Measurements from ENCODE around the gene CD177. TPM values are rescaled to one million over a fixed set of nuclear protein-coding genes. Genes with fewer than 3 reads are reported as not detected.
"Not testable (repeated sequence)": the region's sequence is repeated elsewhere in the genome, so short reads cannot be mapped to it uniquely, and the experiment has no call there.

Gene CD177
- total and polyA plus RNA-seq, 7 donors = 0.14 to 91.8 (median 58.4) TPM; not detected in 3

- no peak overlapping the region for H3K4me3 ChIP-seq
- H3K9me3 ChIP-seq = no peaks in the 10 kb centered on the region
- TF ChIP-seq CTCF (IDR thresholded peaks at IDR 0.05) (no peak), POLR2A (IDR thresholded peaks at IDR 0.05) (no peak), EP300 (IDR thresholded peaks at IDR 0.05) (no peak), POLR2AphosphoS5 (IDR thresholded peaks at IDR 0.05) (no peak)
- H3K36me3 ChIP-seq = no peaks in the 10 kb centered on the region
- 26 to 72% methylated on average over 8 of the region's 8 CpGs for WGBS, 2 donors
- intact Hi-C loops (cut with DNase I) = no loop called here
- no peaks in the 10 kb centered on the region for H3K4me1 ChIP-seq
- peaks cover 0 to 9% (median 0%) of the 10 kb centered on the region in 3 donors for H3K27me3 ChIP-seq
- H3K27ac ChIP-seq = no peak overlapping the region
- DNase-seq = no peak
These were observed 15.7 kb upstream of the CD177 start for GRCh38 chr19:43337737-43338136.

GRCh38 chr19:43338530-43338929 is 15.0 kb upstream of the CD177 start:
- Histone ChIP-seq H3K4me1 (no peaks in the 10 kb centered on the region), H3K27ac (no peak overlapping the region), H3K36me3 (no peaks in the 10 kb centered on the region), H3K9me3 (no peaks in the 10 kb centered on the region), H3K4me3 (no peak overlapping the region), H3K27me3 (peaks cover 0 to 9% (median 0%) of the 10 kb centered on the region in 3 donors)
- WGBS, 2 donors = 63 to 81% methylated on average over 5 of the region's 5 CpGs
- no peak for DNase-seq
- no peak for TF ChIP-seq POLR2A (IDR thresholded peaks at IDR 0.05)
- TF ChIP-seq POLR2AphosphoS5 (IDR thresholded peaks at IDR 0.05) = no peak
- no peak for TF ChIP-seq EP300 (IDR thresholded peaks at IDR 0.05)
- no peak for TF ChIP-seq CTCF (IDR thresholded peaks at IDR 0.05)
- intact Hi-C loops (cut with DNase I) = no loop called here

- DNase-seq; H3K9me3 ChIP-seq; intact Hi-C loops (cut with DNase I); H3K4me1 ChIP-seq; H3K27ac ChIP-seq; H3K4me3 ChIP-seq; H3K36me3 ChIP-seq; H3K27me3 ChIP-seq: not testable (repeated sequence)
- 24 to 42% methylated on average over 6 of the region's 6 CpGs for WGBS, 2 donors
These were observed 14.1 kb upstream of the CD177 start for GRCh38 chr19:43339243-43339930.

- intact Hi-C loops (cut with DNase I); H3K9me3 ChIP-seq; H3K4me1 ChIP-seq; H3K4me3 ChIP-seq; H3K27me3 ChIP-seq; DNase-seq; H3K27ac ChIP-seq; H3K36me3 ChIP-seq: not testable (repeated sequence)
- 88 to 94% methylated on average over 2 of the region's 2 CpGs for WGBS, 2 donors
These were observed 13.4 kb upstream of the CD177 start for GRCh38 chr19:43340101-43340500.

GRCh38 chr19:43341098-43341497 is 12.4 kb upstream of the CD177 start:
- H3K27me3 ChIP-seq; H3K27ac ChIP-seq; H3K4me3 ChIP-seq; H3K9me3 ChIP-seq; intact Hi-C loops (cut with DNase I); DNase-seq; H3K36me3 ChIP-seq; H3K4me1 ChIP-seq: not testable (repeated sequence)
- WGBS, 2 donors = 85 to 90% methylated on average over 3 of the region's 3 CpGs

- H3K27me3 ChIP-seq; H3K4me3 ChIP-seq; H3K36me3 ChIP-seq; H3K27ac ChIP-seq; H3K9me3 ChIP-seq; DNase-seq; intact Hi-C loops (cut with DNase I); H3K4me1 ChIP-seq: not testable (repeated sequence)
- WGBS, 2 donors = 68 to 73% methylated on average over 8 of the region's 8 CpGs
These were observed 11.4 kb upstream of the CD177 start for GRCh38 chr19:43342104-43342503.

GRCh38 chr19:43344347-43344925 is 9.1 kb upstream of the CD177 start:
- intact Hi-C loops (cut with DNase I); H3K27me3 ChIP-seq; H3K36me3 ChIP-seq; H3K4me1 ChIP-seq; H3K4me3 ChIP-seq; H3K9me3 ChIP-seq; DNase-seq; H3K27ac ChIP-seq: not testable (repeated sequence)
- 81 to 85% methylated on average over 16 of the region's 16 CpGs for WGBS, 2 donors

GRCh38 chr19:43349813-43350212 is 3.7 kb upstream of the CD177 start:
- H3K4me1 ChIP-seq; H3K36me3 ChIP-seq; H3K9me3 ChIP-seq; H3K27ac ChIP-seq; DNase-seq; H3K4me3 ChIP-seq; intact Hi-C loops (cut with DNase I): not testable (repeated sequence)
- H3K27me3 ChIP-seq = peaks cover 4 to 14% (median 9%) of the 10 kb centered on the region in 3 donors
- 53 to 77% methylated on average over 8 of the region's 8 CpGs for WGBS, 2 donors
